HG03108 (cell line): Measurements from ENCODE around the gene SFXN3.

Source experiments
- ATAC-seq: cut with Tn5 transposase; IDR thresholded peaks from one replicate; pipeline ENCODE4 v1.9.1; 2021; ENCODE audit warnings: moderate library complexity; ENCODE audit not compliant: unreplicated experiment

Gene SFXN3

GRCh38 chr10:101014966-101015581, 16.0 kb upstream of the SFXN3 start:
- no peak for ATAC-seq

- no peak for ATAC-seq
Observed at GRCh38 chr10:101015582-101015973, 15.5 kb upstream of the SFXN3 start.

GRCh38 chr10:101016814-101017213, 14.2 kb upstream of the SFXN3 start:
- no peak for ATAC-seq

GRCh38 chr10:101018118-101018599, 12.9 kb upstream of the SFXN3 start:
- ATAC-seq, result no peak

- ATAC-seq, result no peak
Observed at GRCh38 chr10:101018600-101019439, 12.2 kb upstream of the SFXN3 start.

GRCh38 chr10:101019440-101019703, 11.7 kb upstream of the SFXN3 start:
- ATAC-seq, result no peak

GRCh38 chr10:101020427-101021075, 10.5 kb upstream of the SFXN3 start:
- no peak for ATAC-seq

- ATAC-seq, result no peak
Observed at GRCh38 chr10:101021239-101021638, 9.8 kb upstream of the SFXN3 start.

GRCh38 chr10:101021692-101022251, 9.3 kb upstream of the SFXN3 start:
- ATAC-seq, result no peak

GRCh38 chr10:101022967-101023705, 7.9 kb upstream of the SFXN3 start:
- ATAC-seq, result no peak

GRCh38 chr10:101027106-101027720, 3.8 kb upstream of the SFXN3 start:
- ATAC-seq, result no peak

GRCh38 chr10:101028446-101029337, 2.3 kb upstream of the SFXN3 start:
- no peak for ATAC-seq

GRCh38 chr10:101029520-101030295, 1.3 kb upstream of the SFXN3 start:
- no peak for ATAC-seq

GRCh38 chr10:101030496-101031127, 422 bp upstream of the SFXN3 start:
- no peak for ATAC-seq

GRCh38 chr10:101031796-101032636, 982 bp downstream of the SFXN3 start:
- no peak for ATAC-seq

- ATAC-seq, result no peak
Observed at GRCh38 chr10:101032637-101033224, 1.7 kb downstream of the SFXN3 start.

GRCh38 chr10:101033276-101033675, 2.2 kb downstream of the SFXN3 start:
- no peak for ATAC-seq
